SH-SY5Y (cell line): ENCODE measurements around the gene BRME1.

Experiments used
- GATA2 ChIP-seq: IDR thresholded peaks from 2 replicates; pipeline ENCODE4 v1.6.1; 2011; ENCODE audit warnings: mild to moderate bottlenecking, low read depth, low read length
- GATA3 ChIP-seq: IDR thresholded peaks from 2 replicates; pipeline ENCODE4 v1.6.1; 2011; ENCODE audit warnings: low read depth, mild to moderate bottlenecking, low read length, moderate library complexity

The BRME1 gene

DNA sequence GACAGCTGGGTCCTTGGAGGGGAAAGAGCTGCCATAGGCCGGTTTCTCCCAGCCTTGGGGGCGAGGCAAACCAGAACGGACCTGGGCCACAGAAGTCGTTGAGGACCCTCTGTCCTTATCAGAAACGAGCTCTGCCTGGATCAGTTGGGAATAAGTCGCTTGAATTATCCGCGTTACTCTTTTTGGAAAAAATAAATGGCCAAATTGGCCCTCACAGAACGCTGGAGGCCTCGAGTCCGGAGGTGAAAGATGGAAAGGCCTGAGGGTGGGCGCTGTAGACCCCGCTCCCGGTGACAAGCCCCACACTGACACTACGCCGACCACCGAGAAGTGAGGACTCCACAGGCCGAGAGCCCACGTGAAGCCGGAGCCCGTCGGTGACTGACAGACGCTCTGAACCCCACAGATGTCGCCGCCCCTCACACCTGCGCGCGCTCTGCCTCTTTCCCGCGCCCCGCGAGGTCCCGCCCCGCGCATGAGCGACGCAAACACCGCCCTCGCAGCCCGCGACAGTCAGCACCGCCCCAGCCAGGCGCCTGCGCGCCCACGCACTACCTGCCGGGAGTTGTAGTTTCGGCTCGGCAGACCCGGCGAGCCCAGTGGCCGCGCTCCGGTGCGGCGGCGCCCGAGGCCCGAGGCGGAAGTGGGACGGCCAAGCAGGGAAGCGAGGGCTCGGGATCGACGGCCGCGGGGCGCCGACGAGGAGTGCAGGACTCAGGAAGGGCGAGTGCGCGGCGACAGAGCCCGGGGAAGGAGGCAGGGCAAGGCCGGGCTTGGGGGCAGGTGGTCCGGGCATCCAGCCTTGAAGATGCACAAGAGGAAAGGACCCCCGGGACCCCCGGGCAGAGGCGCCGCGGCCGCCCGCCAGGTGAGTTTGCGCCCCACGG is at the start of gene BRME1, which contains the start of gene CC2D1A:
Gene BRME1, minus strand, starts transcription at position 484 of the 887 bp plus-strand sequence. CDS start 1,225 bp downstream, outside the sequence.
Gene CC2D1A, plus strand, starts transcription at position 568 of the 887 bp plus-strand sequence. Its CDS starts 241 bp downstream, at position 809.
- TF ChIP-seq GATA3 = no peak
- no peak for TF ChIP-seq GATA2

DNA sequence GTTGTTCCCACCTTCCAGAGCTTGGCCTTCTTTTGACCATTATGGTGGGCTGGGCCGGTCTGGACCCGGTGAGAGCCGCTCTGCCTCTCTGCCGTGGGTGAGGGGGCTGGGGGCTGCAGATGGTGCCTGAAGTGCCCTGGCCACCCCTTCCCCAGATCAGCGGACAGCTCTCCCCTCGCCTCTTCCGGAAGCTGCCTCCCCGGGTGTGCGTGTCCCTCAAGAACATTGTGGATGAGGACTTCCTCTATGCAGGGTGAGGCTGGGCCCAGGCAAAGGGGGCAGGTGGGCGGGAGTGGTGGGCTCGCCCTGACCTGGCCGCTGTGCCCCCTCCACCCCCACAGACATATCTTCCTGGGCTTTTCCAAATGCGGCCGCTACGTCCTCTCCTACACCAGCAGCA is 48.3 kb upstream of the BRME1 start:
- TF ChIP-seq GATA2 (no peak), GATA3 (no peak)

GRCh38 chr19:13952931-13953531 is 47.1 kb upstream of the BRME1 start:
- no peak for TF ChIP-seq GATA2
- TF ChIP-seq GATA3 = no peak

GRCh38 chr19:13952154-13952930 is 46.4 kb upstream of the BRME1 start, which contains the start of gene DCAF15:
TSS of gene DCAF15 (plus strand) at chr19:13952509. CDS start at chr19:13952513, 4 bp downstream.
- no peak for TF ChIP-seq GATA3
- no peak for TF ChIP-seq GATA2

DNA sequence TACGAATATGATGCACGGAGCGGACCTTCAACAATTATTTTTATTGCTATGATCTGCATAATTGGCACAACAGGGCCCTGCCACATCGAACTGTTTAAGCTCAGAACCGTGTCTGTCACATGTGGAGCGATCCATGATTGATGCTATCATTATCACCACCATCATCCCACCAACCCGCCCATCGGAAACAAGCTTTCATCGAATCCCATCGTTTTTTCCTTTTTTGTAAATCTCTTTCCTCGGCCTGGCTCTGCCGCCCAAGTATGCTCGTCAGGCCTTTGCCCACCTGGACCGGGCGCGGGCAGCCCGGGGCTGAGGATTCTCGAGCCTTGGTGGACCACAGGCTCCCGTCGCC is 45.9 kb upstream of the BRME1 start:
- TF ChIP-seq GATA3 (no peak), GATA2 (peak; percentile 86)

- TF ChIP-seq GATA3 = no peak
- TF ChIP-seq GATA2 = no peak
Observed at GRCh38 chr19:13951043-13951442, 45.1 kb upstream of the BRME1 start.

GRCh38 chr19:13946414-13946813 is 40.5 kb upstream of the BRME1 start:
- TF ChIP-seq GATA2 = no peak
- TF ChIP-seq GATA3 = no peak

- TF ChIP-seq GATA2 (no peak), GATA3 (no peak)
Observed at GRCh38 chr19:13942023-13942684, 36.2 kb upstream of the BRME1 start.

DNA sequence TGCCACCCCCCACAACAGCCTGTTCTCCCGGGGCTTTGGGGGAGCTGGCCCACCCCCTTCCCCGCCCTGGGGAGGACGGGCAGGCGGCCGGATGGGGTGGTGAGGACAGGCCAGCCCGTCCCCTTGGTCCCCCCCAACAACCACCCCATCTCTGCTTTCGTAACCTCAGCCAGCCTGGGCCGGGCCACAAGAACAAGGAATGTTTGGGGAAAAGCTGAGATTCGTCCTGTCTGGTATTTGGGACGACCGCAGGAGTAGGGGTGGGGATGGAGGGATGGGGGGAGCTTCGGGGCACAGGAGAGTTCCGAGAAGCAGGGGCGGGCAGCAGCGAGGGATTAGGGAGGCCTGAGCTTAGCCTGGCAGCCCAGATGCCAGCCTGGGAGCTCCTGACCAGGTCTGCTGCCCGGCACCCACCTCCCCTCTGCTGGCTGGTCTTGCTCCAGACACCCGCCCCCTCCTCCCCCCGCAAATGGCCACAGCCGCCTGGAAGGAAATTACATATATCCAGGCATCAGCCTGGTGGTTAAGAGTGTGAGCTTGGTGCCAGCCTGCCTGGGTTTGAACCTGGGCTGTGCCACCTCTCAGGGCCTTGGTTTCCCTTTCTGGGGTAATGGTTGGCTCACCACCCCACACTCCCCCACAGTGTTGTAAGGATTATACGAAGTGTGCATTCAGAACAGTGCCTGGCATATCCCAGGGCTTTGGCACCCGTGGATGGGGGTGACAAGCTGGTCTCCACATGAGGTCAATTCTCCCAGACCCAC is 32.6 kb upstream of the BRME1 start, which contains the start of gene PODNL1:
Gene PODNL1, minus strand, starts transcription at position 117 of the 764 bp plus-strand sequence. CDS start 236 bp downstream, outside the sequence.
- no peak for TF ChIP-seq GATA3
- no peak for TF ChIP-seq GATA2

DNA sequence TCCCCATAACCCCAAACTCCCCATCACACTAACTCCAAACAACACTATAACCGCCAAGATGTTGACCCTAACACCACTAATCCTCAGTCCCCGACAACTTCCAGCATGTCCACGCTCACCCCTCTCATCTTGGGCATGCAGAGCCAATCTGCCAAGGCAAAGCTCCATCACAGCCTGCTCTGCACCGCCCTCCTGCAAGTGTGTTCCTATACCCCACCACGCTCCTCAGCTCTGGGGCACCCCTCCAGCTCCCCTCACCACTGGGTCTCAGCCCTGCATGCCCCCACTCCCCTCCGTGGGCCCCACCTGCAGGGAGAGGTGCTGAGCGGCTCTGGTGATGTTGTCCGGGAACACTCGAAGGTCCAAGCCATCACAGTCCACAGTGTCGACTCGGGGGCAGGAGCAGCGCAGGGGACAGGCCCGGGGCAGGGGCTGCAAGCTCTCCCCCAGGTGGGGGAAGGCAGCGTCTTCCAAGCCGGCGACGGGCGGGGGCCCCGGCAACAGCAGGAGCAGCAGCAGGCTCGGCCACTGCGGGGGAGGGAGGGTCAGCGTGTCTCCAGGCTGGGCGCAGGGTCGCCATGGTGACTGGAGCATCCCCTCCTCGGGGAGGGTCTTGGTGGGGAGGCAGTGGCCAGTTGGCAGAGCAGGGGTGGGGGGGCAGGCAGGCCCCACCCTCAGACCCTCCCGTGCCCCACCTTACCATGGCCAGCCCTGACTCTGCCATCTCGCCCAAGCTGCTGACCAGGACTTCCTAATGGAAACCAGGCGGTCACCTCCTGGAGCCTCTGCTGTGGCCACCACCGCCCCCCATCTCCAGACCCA is 31.8 kb upstream of the BRME1 start:
- TF ChIP-seq GATA3 = no peak
- no peak for TF ChIP-seq GATA2

DNA sequence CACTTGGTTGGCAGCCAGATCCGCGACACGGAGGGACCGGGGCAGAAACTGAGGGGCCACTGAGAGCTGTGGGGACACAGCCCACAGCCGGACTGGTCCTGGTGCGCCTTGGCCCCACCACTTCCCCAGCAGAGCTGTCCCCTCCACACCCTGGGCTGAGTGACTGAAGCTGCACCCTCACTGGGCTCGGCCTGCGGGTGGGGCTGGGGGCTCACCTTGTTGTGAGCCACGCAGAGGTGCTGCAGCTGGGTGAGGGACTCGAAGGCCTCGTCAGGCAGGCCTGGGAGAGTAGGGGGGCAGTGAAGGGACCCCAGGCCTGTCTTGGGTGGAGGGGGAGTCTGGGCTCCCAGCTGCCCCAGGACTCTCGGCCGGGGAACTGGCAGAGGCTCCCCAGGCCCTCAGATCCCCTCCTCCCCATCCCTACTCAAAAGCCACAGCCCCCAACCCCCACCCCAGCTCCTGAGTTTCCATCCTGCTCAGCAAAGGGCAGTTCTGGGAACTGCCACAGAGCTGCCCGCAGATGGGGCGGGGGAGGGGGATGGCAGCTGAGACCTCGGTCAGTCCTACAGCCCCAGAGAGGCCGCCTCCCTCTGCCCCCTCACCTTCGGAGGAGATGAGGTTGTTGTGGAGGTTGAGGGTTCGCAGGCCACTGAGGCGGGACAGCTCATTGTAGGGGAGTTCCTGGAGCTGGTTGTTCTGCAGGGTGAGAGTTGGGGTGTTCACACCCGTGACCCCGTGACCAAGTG is 30.0 kb upstream of the BRME1 start:
- no peak for TF ChIP-seq GATA3
- no peak for TF ChIP-seq GATA2

DNA sequence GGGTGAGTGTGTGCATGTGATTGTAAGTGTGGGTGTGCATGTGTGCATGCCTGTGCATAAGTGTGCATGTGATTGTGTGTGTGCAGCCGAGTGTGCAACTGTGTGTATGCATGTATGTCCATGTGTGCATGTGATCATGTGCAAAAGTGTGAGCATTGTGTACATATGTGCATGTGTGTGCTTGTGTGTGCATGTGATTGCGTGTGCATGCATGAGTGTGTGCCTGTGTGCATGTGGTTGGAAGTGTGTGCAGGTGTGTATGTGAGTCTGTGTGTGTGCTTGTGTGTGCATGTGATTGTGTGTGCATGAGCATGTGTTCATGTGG is 28.8 kb upstream of the BRME1 start:
- TF ChIP-seq GATA3 = no peak
- TF ChIP-seq GATA2 = no peak
